MM.1S (cell line): ENCODE measurements around the gene TP53TG5.

Source experiments
- DNase-seq: peaks from one replicate; pipeline ENCODE4 v3.0.0-alpha.2; 2015
- H2AFZ ChIP-seq: fragments of 300-600 bp; sonication (generic); 2 replicates; pipeline ENCODE4 v1.6.0; 2016; ENCODE audit warnings: antibody characterized with exemption, low read length
- H3F3A ChIP-seq: fragments of 300-600 bp; sonication (generic); 2 replicates; pipeline ENCODE4 v1.6.1; 2016; ENCODE audit warnings: mild to moderate bottlenecking, antibody characterized with exemption, low read length, moderate library complexity, mixed read lengths; ENCODE audit not compliant: insufficient read depth
- H3K27ac ChIP-seq: fragments of 300-600 bp; sonication (generic); 2 replicates; pipeline ENCODE4 v1.5.1; 2016; ENCODE audit warnings: mild to moderate bottlenecking, low read length
- H3K27me3 ChIP-seq: fragments of 300-600 bp; sonication (generic); replicated peaks from 2 replicates; pipeline ENCODE4 v1.6.0; 2016; ENCODE audit warnings: low read length; ENCODE audit not compliant: insufficient read depth
- H3K36me3 ChIP-seq: fragments of 300-600 bp; sonication (generic); replicated peaks from 2 replicates; pipeline ENCODE4 v1.6.1; 2016; ENCODE audit warnings: mild to moderate bottlenecking, low read length, mixed read lengths; ENCODE audit not compliant: insufficient read depth
- H3K4me1 ChIP-seq: fragments of 300-600 bp; sonication (generic); 2 replicates; pipeline ENCODE4 v1.6.1; 2016; ENCODE audit warnings: low read length, mixed read lengths
- H3K4me2 ChIP-seq: fragments of 300-600 bp; sonication (generic); 2 replicates; pipeline ENCODE4 v1.6.0; 2016; ENCODE audit warnings: low read depth, low read length
- H3K4me3 ChIP-seq: fragments of 300-600 bp; sonication (generic); 2 replicates; pipeline ENCODE4 v1.5.1; 2016; ENCODE audit warnings: low read length, mixed read lengths
- H3K79me2 ChIP-seq: fragments of 300-600 bp; sonication (generic); 2 replicates; pipeline ENCODE4 v1.6.1; 2016; ENCODE audit warnings: mixed run types, low read length, mixed read lengths
- H3K9ac ChIP-seq: fragments of 300-600 bp; sonication (generic); 2 replicates; pipeline ENCODE4 v1.6.1; 2016; ENCODE audit warnings: low read length, mixed read lengths
- H3K9me2 ChIP-seq: fragments of 300-600 bp; sonication (generic); replicated peaks from 2 replicates; pipeline ENCODE4 v1.6.1; 2016; ENCODE audit warnings: mild to moderate bottlenecking, low read length, mixed read lengths; ENCODE audit not compliant: insufficient read depth
- H3K9me3 ChIP-seq: fragments of 300-600 bp; sonication (generic); replicated peaks from 2 replicates; pipeline ENCODE4 v1.6.1; 2016; ENCODE audit warnings: mild to moderate bottlenecking, low read length, mixed read lengths; ENCODE audit not compliant: insufficient read depth
- H4K20me1 ChIP-seq: fragments of 300-600 bp; sonication (generic); 2 replicates; pipeline ENCODE4 v1.6.1; 2016; ENCODE audit warnings: mild to moderate bottlenecking, low read length, moderate library complexity, mixed read lengths; ENCODE audit not compliant: insufficient read depth
- CTCF ChIP-seq: fragments of 300-600 bp; sonication (generic); IDR thresholded peaks from 2 replicates; pipeline ENCODE4 v1.5.1; 2016; ENCODE audit warnings: antibody characterized with exemption, low read length, mixed read lengths
- EZH2 ChIP-seq: fragments of 300-600 bp; sonication (generic); optimal IDR thresholded peaks from 2 replicates; pipeline ENCODE3; 2017; ENCODE audit warnings: low read depth, mild to moderate bottlenecking, antibody characterized with exemption, low read length, mixed read lengths
- EZH2phosphoT487 ChIP-seq: fragments of 300-600 bp; sonication (generic); IDR thresholded peaks from 2 replicates; pipeline ENCODE4 v1.6.1; 2018; ENCODE audit warnings: antibody characterized with exemption, low read length

Gene TP53TG5

GRCh38 chr20:45330476-45330875 lies 47.6 kb downstream of the TP53TG5 start:
- Histone ChIP-seq H3K4me1 (no peaks in the 10 kb centered on the region), H3K9me2 (no peaks in the 10 kb centered on the region)

DNA sequence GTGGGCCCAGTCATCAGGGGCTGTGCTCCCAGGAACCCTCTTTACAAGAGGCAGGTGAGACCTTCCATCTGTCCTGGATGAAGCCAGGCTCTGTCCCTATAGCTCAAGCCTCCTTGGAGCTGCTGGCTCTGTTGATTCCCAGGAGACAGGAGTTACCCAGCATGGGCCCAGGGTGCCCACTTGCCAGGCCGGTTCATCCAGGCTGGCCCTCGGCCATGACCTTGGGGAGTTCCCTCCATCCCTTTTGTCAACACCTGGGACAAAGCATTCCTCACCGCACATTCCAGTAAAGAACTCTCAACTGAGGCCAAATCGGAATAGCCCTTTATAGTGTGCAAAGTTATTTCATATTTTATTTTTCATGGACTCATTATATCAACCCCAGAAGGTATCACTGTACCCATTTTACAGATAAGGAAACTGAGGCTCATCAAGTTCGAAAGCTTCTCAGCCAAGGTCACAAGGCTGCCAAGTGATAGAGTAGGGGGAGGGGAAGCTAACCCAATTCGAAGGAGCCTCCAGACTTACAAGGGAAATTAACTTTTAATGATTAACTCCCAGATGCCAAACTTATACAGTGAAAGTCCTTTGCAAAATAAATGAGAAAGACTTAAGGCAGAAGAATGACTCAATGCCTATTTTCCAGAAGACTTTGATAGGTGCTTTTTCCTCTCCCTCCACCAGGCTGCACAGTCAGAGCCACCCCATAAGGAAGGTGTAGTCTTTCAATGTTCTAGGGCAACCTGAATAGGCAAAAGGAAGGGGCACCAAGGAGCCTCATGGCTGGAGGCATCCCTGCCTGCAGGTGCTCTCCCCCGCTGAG lies 48.4 kb downstream of the TP53TG5 start:
- no peaks in the 10 kb centered on the region for H4K20me1 ChIP-seq
- no peak overlapping the region for H3K27ac ChIP-seq
- H2AFZ ChIP-seq = no peak overlapping the region
- H3K9ac ChIP-seq = no peak overlapping the region
- H3K27me3 ChIP-seq = no peaks in the 10 kb centered on the region
- no peak overlapping the region for H3K4me3 ChIP-seq
- no peak for DNase-seq
- H3F3A ChIP-seq = no peaks in the 10 kb centered on the region
- no peaks in the 10 kb centered on the region for H3K4me1 ChIP-seq
- TF ChIP-seq EZH2phosphoT487 (no peak), CTCF (no peak), EZH2 (no peak)
- no peaks in the 10 kb centered on the region for H3K79me2 ChIP-seq
- H3K9me3 ChIP-seq = no peaks in the 10 kb centered on the region
- H3K4me2 ChIP-seq = no peak overlapping the region
- no peaks in the 10 kb centered on the region for H3K9me2 ChIP-seq
- no peaks in the 10 kb centered on the region for H3K36me3 ChIP-seq

More at GRCh38 chr20:45330476-45330875, 47.6 kb downstream of the TP53TG5 start:
- H3K36me3 ChIP-seq = no peaks in the 10 kb centered on the region
- no peak overlapping the region for H2AFZ ChIP-seq
- no peaks in the 10 kb centered on the region for H3F3A ChIP-seq
- no peak overlapping the region for H3K9ac ChIP-seq
- no peak overlapping the region for H3K27ac ChIP-seq
- H3K4me3 ChIP-seq = no peak overlapping the region
- H3K79me2 ChIP-seq = no peaks in the 10 kb centered on the region
- DNase-seq = no peak
- no peaks in the 10 kb centered on the region for H3K27me3 ChIP-seq
- H4K20me1 ChIP-seq = no peaks in the 10 kb centered on the region
- no peak overlapping the region for H3K4me2 ChIP-seq
- TF ChIP-seq EZH2phosphoT487 (no peak), CTCF (no peak), EZH2 (no peak)
- no peaks in the 10 kb centered on the region for H3K9me3 ChIP-seq

DNA sequence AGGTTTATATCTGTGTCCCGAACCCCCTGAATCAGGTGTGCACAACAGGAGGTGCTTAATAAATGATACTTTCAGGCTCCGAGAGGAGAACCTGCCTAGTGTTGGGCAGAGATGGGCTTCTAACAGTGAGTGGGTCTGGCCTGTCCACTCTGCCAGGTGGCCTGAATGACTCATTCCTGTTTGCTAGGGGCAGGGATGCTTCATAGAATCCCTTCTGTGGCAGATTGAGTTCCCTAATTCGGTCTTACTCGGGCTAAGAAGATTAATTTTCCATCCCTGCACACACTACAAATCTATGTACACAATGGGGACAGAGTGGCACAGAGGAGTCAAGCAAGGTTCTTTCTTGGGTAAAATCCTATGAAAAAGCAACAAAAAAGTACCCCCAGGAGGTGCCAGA lies 49.7 kb downstream of the TP53TG5 start:
- Histone ChIP-seq H3K79me2 (no peaks in the 10 kb centered on the region), H3K4me2 (no peak overlapping the region), H3F3A (no peaks in the 10 kb centered on the region), H4K20me1 (no peaks in the 10 kb centered on the region), H3K36me3 (no peaks in the 10 kb centered on the region), H3K4me1 (no peaks in the 10 kb centered on the region), H3K9ac (no peak overlapping the region), H3K9me3 (no peaks in the 10 kb centered on the region), H3K9me2 (no peaks in the 10 kb centered on the region), H3K4me3 (no peak overlapping the region), H3K27ac (no peak overlapping the region), H3K27me3 (no peaks in the 10 kb centered on the region), H2AFZ (no peak overlapping the region)
- DNase-seq = no peak
- TF ChIP-seq EZH2phosphoT487 = no peak
- no peak for TF ChIP-seq CTCF
- TF ChIP-seq EZH2 = no peak
